GM19043 (cell line): ENCODE results near the gene GJB6.
A peak's percentile ranks its signal among the peaks of the same experiment; 100 is the strongest.

Experiments used
- ATAC-seq: cut with Tn5 transposase; IDR thresholded peaks from one replicate; pipeline ENCODE4 v1.9.1; 2021; ENCODE audit warnings: low read depth; ENCODE audit not compliant: unreplicated experiment

The GJB6 gene

DNA sequence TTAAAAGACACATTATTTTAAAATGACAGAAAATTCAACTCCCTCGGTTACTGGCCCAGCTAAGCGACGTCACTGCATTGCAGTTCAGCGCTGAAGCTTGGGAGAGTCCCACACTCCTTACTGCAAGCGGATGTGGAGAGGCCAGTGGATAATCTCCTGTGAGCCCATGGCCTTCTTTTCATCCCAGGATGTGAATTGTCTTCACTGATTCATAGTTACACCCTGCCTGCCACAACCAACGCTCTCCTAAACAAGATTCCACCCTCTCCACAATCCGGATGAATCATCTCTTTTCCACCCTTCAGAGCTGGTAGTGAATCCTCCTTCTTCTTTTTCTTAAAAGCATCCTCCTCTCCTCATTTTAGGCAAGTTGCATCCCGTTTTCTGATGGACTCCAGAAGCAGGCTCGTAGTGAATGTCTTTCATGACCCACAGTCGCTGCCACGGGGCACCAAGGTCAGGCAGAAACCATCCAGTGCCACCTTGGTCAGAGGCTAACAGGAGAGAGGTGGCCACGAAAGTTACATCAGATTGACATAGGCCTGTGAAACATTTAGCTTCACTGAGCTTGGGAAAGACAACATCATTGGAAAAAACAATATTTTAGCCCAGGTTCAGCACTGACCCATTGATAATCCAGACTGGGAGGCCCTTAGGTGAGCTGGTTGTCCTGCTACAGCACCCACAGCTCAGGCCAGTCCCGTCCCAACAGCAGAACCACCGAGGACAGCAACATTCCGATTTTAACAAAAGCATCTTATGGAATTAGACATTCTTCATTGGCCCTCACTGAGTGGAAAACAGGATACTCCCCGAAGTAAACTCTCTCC lies 41.4 kb downstream of the GJB6 start:
- ATAC-seq, result no peak

DNA sequence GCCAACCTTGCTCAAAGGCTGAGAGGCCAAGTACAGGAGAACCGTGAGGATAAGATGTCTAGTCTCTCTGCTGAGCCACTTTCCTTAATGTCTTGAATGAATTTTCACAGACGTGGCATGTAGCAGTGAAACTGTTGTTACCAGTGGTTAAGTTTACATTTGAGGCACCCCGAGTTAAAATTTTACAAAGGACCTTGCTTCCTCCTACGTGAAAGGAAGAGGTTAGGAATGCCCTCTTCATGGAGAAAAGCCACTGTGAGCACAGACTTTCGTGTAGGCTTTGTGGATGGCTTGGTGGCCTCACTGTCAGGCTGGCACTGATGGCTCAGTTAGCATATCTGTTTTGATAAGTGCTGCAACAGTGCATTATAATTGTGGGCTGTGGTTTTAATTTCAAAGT lies 42.0 kb downstream of the GJB6 start:
- ATAC-seq, result no peak

DNA sequence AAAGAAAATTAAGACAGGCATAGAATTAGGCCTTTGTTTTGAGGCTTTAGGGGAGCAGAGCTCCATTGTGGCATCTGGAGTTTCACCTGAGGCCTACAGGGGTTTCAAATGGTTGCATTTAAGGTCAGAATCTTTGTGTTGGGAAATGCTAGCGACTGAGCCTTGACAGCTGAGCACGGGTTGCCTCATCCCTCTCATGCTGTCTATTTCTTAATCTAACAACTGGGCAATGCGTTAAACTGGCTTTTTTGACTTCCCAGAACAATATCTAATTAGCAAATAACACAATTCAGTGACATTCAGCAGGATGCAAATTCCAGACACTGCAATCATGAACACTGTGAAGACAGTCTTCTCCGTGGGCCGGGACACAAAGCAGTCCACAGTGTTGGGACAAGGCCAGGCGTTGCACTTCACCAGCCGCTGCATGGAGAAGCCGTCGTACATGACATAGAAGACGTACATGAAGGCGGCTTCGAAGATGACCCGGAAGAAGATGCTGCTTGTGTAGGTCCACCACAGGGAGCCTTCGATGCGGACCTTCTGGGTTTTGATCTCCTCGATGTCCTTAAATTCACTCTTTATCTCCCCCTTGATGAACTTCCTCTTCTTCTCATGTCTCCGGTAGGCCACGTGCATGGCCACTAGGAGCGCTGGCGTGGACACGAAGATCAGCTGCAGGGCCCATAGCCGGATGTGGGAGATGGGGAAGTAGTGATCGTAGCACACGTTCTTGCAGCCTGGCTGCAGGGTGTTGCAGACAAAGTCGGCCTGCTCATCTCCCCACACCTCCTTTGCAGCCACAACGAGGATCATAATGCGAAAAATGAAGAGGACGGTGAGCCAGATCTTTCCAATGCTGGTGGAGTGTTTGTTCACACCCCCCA lies 43.2 kb downstream of the GJB6 start:
- no peak for ATAC-seq

DNA sequence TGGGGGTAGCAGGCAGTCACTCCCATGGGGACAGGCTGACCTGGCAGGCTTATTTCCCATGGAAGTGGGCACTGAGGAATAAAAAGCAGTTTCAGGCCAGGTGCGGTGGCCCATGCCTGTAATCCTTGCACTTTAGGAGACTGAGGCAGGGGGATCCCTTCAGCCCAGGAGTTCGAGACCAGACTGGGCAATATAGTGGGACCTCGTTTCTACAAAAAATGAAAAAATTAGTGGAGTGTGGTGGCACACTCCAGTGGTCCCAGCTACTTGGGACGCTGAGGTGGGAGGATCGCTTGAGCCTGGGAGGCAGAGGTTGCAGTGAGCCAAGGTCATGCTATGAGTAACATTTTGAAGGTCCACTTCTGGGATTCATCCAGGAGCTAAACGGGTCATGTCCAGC lies 45.3 kb downstream of the GJB6 start:
- ATAC-seq, result no peak

DNA sequence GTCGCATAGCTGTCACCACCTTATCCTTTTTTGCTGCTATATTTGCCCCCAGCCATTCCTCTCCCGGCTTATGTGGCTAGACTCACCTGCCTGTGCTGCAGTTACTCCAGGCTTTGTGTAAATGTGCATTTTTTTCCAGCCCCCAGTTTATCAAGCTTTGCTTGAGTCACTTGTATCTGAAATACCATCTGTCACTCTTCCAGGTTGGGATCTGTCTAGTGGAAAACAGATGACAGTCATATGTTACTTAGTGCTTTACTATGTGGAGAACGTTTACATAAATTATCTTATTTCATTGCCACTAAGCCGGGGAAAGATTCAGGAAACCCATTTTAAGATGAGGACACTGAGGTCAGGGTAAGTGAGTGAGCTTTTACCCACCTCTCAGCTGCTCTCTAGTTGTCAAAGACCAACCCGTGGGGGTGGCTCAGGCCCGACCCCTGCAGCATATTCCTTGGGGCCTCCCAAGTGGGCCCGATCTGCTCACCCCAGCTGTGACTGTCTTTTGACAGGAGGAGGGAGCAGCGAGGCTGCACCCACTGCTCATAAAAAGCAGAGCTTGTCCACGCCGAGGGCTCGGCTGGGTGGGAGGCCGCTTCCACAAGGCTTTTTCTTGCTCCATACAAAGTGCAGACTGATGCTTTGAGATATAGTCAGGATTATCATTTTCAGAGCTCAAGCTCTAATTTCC lies 46.6 kb downstream of the GJB6 start:
- no peak for ATAC-seq

DNA sequence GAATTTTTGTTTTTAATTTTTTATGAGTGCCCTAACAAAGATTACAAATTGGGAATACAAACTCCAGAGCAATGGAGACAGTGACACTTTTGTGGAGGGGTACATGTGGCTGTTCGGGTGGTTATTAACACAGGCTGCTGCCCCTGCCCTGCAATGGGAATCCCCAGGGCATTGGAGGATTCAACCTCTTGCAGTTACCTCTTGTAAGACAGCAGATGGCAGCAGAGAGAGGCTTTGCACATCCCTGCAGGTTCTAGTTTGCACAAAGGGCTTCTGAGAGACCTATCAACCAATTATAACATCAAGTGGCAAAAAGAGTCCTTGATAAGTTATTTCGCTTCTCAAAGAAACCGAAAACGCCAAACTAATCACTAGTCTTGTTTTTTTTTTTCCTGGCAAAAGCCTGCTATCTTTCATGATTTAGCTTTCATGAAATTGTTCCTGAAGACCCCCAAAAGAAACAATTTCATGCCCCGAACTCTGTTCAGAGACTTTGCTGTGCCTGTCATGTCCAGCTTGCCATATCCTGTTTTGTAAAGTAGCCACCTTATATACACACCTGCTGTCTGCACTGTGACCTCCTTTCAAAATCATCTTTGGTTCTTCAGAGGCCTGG lies 49.8 kb downstream of the GJB6 start:
- peak; percentile 87 for ATAC-seq

DNA sequence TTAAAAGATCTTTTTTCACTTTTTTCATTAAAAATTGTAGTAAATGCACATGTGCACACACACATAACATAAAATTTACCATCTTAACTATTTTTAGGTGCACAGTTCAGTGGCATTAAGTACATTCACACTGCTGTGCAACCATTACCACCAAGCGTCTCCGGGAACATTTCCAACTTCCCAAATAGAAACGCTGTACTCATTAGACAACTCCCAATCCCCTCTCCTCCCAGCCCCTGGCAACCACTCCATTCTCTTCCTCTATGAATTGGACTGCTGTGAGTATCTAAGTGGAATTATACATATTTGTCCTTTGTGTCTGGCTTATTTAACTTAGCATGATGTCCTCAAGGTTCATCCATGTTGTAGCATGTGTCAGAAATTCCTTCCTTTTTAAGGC lies 50.9 kb downstream of the GJB6 start:
- ATAC-seq, result no peak

DNA sequence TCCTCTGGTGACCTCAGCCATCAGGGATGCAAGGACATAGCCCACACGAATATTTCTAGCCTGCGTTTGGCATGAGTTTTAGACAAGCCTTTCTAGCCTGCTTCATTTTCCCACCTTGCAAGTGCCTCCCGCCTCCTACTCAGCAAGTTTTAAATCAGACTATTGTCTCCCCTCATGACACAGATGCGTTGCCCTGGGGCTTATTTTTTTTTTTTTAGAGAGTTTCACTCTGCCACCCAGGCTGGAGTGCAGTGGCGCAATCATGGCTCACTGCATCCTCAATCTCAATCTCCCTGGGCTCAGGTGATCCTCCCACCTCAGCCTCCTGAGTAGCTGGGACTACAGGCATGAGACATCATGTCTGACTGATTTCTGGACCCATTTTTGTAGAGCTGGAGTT lies 54.0 kb downstream of the GJB6 start:
- no peak for ATAC-seq

DNA sequence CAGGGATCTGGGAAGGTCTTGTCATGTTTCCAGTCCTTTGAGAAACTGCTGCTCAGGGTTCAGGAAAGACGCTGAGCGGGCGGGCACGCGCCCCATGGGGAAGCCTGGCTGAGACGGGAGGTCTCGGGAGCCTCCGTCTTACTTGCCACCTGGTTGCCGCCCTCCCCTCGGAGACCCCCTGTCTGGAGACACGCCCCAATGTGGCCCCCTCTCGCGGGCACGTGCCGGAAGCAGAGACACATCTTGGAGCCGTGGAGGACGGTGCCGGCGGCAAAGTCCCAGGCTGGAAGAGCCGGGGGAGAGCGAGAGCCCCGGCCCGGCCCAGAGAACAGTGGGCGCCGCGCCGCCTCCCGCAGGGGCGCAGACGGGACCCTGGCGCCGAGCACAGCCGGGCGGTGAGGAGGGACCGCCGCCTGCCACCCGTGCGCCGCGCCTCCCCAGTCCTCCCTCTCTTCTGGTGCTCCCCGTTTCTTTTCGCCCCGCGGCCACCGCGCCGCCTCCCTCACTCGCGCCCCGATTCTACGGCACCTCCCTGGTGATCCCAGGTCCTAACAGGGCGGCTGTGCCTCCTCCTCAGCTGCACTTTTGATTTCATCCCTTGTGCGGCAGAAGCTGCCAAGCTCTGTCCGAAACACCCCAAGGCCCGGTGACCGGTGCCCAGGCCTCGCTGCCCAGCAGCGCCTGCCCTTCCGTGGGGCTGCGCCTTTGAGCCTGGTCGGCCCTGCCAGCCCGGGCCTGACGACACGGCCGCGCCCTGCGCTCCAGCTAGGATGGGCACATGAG lies 54.9 kb downstream of the GJB6 start:
- no peak for ATAC-seq

DNA sequence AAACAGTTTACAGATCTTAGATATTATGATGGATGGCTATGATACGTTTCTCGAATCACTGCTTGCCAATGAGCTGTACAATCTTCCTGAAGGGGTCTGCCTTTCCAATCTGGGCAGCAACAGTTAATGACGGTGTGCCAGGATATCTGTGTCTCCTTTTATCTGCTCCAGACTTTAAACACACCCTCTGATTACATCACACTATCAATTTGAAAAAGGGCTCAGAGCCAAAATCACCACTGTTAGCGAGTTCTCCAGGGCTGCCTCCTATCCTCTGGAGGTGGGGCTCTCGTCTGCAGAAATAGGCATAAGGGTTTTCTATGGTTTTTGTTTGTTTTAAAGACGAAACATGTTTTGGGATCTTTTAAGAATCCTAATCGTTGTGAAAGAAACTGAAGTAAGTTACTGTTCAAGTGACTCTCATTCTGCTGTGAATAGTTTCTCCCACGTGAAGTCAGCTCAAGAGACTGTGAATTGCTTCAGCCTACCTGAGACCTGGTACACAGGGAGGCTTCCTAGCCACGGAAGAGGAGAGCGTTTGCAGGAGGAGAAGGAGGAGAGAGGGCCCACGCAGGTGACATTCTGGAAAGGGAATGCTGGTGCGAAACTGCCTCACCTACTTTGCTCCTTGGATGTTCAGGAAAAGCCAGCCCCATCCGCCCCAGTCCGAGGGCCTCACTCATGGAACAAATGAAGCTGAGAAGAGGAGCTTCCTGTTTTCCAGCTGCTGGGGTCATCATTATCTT lies 56.0 kb downstream of the GJB6 start:
- ATAC-seq, result no peak

DNA sequence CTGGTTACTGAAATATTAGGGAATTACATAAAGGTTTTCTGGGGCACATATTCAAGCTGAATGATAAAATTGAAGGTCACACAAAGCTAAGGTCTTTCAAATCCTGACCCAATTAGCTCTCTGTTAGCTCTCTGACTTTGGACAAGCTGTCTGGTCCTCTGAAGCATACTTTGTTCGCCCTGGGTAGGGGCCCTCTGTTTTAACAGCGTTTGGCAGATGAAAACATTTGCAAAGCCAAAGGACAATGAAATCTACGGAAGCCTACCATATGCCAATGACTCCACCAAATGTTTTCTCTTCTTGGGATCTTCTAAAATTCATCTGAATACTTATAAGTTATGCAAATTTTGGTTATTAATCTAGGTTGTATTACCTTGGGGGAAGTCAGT lies 56.7 kb downstream of the GJB6 start:
- ATAC-seq, result no peak

DNA sequence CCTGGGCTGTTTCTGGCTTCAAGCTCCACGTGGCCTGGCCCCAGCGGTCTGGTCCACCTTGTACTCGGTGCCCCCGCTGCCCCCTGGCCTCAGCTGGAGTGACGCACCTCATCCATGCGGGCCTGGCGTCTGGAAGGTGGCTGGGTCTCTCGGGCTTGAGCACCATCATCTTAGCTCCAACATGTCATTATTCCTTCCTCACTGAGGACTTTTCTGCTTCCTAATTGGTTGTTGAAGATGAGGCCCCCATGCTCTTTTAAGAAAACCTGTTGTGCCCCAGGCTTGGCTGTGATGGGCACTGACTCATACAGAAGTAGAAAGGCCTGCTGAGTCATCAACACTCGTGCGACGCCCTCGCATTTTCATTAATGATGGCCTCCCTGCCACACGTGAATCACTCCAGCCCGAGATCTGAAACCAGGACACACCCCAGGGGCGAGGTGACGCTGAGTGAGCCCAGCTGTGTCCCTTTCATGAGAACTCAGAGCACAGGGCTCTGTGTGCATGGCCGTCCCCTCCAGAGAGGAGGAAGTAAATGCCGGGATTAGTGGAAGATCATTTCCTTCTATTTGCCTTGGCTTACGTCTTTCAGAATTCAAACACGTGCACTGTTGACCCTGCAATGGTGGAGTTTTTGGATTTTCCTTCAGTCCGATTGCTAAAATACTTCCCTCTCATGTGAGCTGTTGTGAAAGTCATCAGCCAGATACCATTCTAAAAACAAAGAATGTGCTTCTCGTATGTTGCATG lies 57.3 kb downstream of the GJB6 start:
- ATAC-seq, result peak; percentile 92

DNA sequence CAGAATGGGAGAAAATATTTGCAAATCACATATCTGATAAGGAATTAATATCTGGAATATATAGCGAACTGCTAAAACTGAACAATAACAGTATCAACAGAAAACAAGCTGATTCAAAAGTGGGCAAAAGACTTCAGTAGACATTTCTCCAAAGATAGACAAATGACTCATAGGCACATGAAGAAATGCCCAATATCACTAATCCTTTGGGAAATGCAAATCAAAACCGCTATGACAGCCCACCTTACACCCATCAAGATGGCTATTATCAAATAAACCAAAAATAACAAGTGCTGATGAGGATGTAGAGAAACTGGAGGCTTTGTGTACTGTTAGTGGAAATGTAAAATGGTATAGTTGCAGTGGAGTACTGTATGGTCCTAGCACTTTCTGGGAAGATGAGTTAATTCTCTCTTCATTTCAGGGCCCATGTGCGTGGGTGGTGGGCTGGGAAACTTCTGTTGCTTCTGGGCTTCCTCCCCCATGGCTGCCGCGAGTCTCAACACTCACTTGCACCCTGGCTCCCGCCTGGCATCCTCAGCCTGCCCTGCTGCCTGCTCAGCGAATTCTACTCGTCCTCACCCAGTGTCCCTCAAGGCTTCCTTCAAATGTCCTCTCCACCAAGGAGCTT lies 58.9 kb downstream of the GJB6 start:
- ATAC-seq, result no peak
